ENCODE results near the gene ACKR3. TPM values are rescaled to one million over a fixed set of nuclear protein-coding genes. Genes with fewer than 3 reads are reported as not detected.

The ACKR3 gene
- total RNA-seq, 2 experiments from 2014 or later, result 0.46 to 2.1 TPM

DNA sequence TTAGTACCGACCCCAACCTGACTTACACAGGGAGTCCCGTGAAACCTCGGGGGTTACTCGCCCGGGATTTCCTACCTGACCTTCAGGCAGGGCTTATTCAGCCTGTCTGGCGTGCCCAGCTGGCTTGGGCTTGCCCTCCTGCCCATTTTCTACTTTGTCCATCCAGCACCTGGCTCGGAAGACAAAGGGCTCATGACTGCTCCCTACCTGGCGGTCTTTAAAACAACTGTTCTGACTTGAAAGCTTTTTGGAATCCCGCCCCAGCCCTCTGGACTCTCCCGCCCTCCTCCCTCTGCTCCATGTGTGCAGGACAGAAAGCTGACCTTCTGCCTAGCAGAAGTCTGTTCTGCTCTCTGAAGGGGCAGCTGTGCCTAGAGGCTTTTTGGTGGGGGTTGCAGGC is 43.1 kb downstream of the ACKR3 start:
- ChIA-PET POLR2A (interaction anchor here (0.5 kb wide), 1 partner anchor 27 kb away, joined by 3 read pairs; no protein-coding TSS in a partner anchor), CTCF (ENCODE audit: unreplicated experiment) (no interaction called here)
- intact Hi-C loops (cut with micrococcal nuclease; ENCODE audit: unreplicated experiment), result no loop called here
- H3K9me2 ChIP-seq (ENCODE audit: insufficient read depth, low read length), result no peaks in the 10 kb centered on the region
- no peaks in the 10 kb centered on the region for H3K4me1 ChIP-seq (ENCODE audit: insufficient read depth, low read length, poor library complexity, severe bottlenecking)
- BruUV-seq (replicated peaks), result no TSS peak
- H4K20me1 ChIP-seq (ENCODE audit: insufficient read depth, low read length), result no peaks in the 10 kb centered on the region
- H2AFZ ChIP-seq (ENCODE audit: low read length), result no peak overlapping the region
- no peak overlapping the region for H3K27ac ChIP-seq (ENCODE audit: low read depth, low read length, poor library complexity, severe bottlenecking)
- H3K79me2 ChIP-seq (ENCODE audit: insufficient read depth, low read depth, low read length), result no peaks in the 10 kb centered on the region
- no peak overlapping the region for H3K4me3 ChIP-seq (ENCODE audit: low read depth, low read length, poor library complexity, severe bottlenecking)
- no peaks in the 10 kb centered on the region for H3K9me3 ChIP-seq (ENCODE audit: low read length)
- no peak for TF ChIP-seq EZH2phosphoT487 (IDR thresholded peaks at IDR 0.05; ENCODE audit: borderline replicate concordance, low read depth, low read length)
- TF ChIP-seq, protein P1, sequence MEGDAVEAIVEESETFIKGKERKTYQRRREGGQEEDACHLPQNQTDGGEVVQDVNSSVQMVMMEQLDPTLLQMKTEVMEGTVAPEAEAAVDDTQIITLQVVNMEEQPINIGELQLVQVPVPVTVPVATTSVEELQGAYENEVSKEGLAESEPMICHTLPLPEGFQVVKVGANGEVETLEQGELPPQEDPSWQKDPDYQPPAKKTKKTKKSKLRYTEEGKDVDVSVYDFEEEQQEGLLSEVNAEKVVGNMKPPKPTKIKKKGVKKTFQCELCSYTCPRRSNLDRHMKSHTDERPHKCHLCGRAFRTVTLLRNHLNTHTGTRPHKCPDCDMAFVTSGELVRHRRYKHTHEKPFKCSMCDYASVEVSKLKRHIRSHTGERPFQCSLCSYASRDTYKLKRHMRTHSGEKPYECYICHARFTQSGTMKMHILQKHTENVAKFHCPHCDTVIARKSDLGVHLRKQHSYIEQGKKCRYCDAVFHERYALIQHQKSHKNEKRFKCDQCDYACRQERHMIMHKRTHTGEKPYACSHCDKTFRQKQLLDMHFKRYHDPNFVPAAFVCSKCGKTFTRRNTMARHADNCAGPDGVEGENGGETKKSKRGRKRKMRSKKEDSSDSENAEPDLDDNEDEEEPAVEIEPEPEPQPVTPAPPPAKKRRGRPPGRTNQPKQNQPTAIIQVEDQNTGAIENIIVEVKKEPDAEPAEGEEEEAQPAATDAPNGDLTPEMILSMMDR (conservative IDR thresholded peaks at IDR 0.05; ENCODE audit: low read length), result no peak
- H3K36me3 ChIP-seq (ENCODE audit: insufficient read depth, low read length), result no peaks in the 10 kb centered on the region
- DNase-seq (ENCODE audit: low spot score), result no peak
- no peak overlapping the region for H3K4me2 ChIP-seq (ENCODE audit: low read length)

DNA sequence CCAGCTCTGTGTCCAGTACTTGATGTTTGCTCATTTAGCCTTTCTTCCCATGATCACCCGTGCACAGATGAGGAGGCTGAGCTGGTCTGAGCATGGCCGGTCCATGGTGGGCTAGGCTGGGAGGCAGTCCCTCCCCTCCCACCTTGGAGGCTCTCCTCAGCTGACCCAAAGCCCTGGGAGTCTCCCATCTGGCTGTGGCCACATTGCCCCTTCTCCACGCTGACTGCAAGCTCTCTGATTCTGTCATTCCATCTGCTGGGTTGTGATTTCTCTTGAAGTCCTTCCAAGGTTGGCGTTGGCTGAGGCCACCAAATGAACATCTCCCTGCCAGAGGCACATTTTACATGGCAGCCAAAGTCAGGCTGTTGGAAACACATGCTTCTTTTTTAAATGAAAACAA is 44.0 kb downstream of the ACKR3 start:
- Histone ChIP-seq H3K9me3 (ENCODE audit: low read length) (no peaks in the 10 kb centered on the region), H3K9me2 (ENCODE audit: insufficient read depth, low read length) (no peaks in the 10 kb centered on the region), H2AFZ (ENCODE audit: low read length) (no peak overlapping the region), H3K36me3 (ENCODE audit: insufficient read depth, low read length) (no peaks in the 10 kb centered on the region), H4K20me1 (ENCODE audit: insufficient read depth, low read length) (no peaks in the 10 kb centered on the region), H3K4me3 (ENCODE audit: low read depth, low read length, poor library complexity, severe bottlenecking) (no peak overlapping the region), H3K4me1 (ENCODE audit: insufficient read depth, low read length, poor library complexity, severe bottlenecking) (no peaks in the 10 kb centered on the region), H3K4me2 (ENCODE audit: low read length) (no peak overlapping the region), H3K27ac (ENCODE audit: low read depth, low read length, poor library complexity, severe bottlenecking) (no peak overlapping the region), H3K79me2 (ENCODE audit: insufficient read depth, low read depth, low read length) (no peaks in the 10 kb centered on the region)
- POLR2A ChIA-PET, result no interaction called here
- intact Hi-C loops (cut with micrococcal nuclease; ENCODE audit: unreplicated experiment), result no loop called here
- TF ChIP-seq, protein P1 (conservative IDR thresholded peaks at IDR 0.05; ENCODE audit: low read length), result no peak
- TF ChIP-seq EZH2phosphoT487 (IDR thresholded peaks at IDR 0.05; ENCODE audit: borderline replicate concordance, low read depth, low read length), result no peak
- DNase-seq (ENCODE audit: low spot score), result no peak
- CTCF ChIA-PET (ENCODE audit: unreplicated experiment), result no interaction called here
- BruUV-seq (replicated peaks), result no TSS peak

- BruUV-seq (replicated peaks), result no TSS peak
- DNase-seq (ENCODE audit: low spot score), result no peak
- H3K4me1 ChIP-seq (ENCODE audit: insufficient read depth, low read length, poor library complexity, severe bottlenecking), result no peaks in the 10 kb centered on the region
- intact Hi-C loops (cut with micrococcal nuclease; ENCODE audit: unreplicated experiment), result no loop called here
- TF ChIP-seq, protein P1 (conservative IDR thresholded peaks at IDR 0.05; ENCODE audit: low read length), result no peak
- no peak for TF ChIP-seq EZH2phosphoT487 (IDR thresholded peaks at IDR 0.05; ENCODE audit: borderline replicate concordance, low read depth, low read length)
- H3K4me3 ChIP-seq (ENCODE audit: low read depth, low read length, poor library complexity, severe bottlenecking), result no peak overlapping the region
- no peak overlapping the region for H3K4me2 ChIP-seq (ENCODE audit: low read length)
- H3K9me2 ChIP-seq (ENCODE audit: insufficient read depth, low read length), result no peaks in the 10 kb centered on the region
- no peak overlapping the region for H3K27ac ChIP-seq (ENCODE audit: low read depth, low read length, poor library complexity, severe bottlenecking)
- H2AFZ ChIP-seq (ENCODE audit: low read length), result no peak overlapping the region
- no peaks in the 10 kb centered on the region for H3K9me3 ChIP-seq (ENCODE audit: low read length)
- H3K36me3 ChIP-seq (ENCODE audit: insufficient read depth, low read length), result no peaks in the 10 kb centered on the region
- CTCF ChIA-PET (ENCODE audit: unreplicated experiment), result no interaction called here
- POLR2A ChIA-PET, result no interaction called here
- H4K20me1 ChIP-seq (ENCODE audit: insufficient read depth, low read length), result no peaks in the 10 kb centered on the region
- no peaks in the 10 kb centered on the region for H3K79me2 ChIP-seq (ENCODE audit: insufficient read depth, low read depth, low read length)
Measured at GRCh38 chr2:236614551-236614950, 44.9 kb downstream of the ACKR3 start.
